HG03039 (cell line): Measurements from ENCODE around the gene NPW.
A peak's percentile ranks its signal among the peaks of the same experiment; 100 is the strongest.

Experiments used
- ATAC-seq: cut with Tn5 transposase; IDR thresholded peaks from one replicate; pipeline ENCODE4 v1.9.1; 2021; ENCODE audit warnings: mild to moderate bottlenecking, moderate library complexity; ENCODE audit not compliant: unreplicated experiment

NPW gene

DNA sequence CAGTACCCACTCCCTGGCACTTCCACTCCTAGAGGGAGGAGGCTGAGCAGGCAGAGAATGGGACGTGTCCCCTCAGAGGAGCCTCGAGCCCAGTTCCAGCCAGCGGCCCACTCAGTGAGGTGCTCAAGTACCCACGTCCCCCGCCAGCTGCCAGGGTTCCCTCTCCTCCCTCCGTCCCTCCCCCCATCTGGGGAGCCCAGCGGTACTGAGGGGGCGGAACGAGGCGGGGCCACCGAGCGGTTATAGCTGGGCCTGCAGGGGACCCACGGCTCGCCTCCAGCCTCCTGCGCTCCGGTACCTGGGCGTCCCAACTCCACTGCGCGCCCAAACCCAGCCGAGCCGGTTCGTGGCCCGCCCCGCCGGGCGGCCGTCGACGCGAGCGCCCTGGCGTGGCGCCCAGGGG lies at the start of gene NPW:
Gene NPW, plus strand, starts transcription at position 268 of the 403 bp plus-strand sequence.
- ATAC-seq, result no peak

DNA sequence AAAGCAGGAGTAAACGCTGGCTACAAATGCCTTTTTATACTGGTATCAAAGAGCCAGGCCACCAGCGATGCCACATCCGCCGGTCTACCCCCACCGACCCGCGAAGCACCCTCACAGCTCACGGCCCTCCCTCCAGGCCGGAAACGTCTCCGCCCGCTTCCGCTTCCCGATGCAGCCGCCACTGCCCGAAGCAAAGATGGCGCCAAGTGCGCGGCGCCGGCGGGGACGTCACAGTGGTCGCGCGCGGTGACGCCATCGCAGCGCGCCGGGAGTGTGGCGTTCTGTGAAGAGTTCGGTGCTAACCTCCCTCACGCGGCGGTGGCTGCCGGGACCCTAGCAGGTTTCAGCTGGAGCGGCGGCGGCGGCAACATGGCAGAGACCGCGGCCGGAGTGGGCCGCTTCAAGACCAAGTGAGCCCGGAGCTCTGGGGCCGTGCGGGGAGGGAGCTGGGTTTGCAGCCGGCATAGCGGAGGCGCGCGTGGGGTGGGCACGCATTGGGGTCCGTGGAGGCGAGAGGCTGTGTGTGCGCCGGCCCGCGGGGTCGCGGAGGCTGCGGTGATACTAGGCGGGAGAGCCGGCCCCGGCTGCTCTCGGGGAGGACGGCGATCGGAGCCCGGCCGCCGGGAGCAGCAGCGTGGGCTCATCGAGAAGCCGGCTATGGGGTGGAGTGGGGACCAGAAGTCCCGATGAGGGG lies 47.6 kb upstream of the NPW start, which contains the start of gene TBL3:
Gene TBL3, plus strand, starts transcription at position 258 of the 694 bp plus-strand sequence. Its CDS starts 112 bp downstream, at position 370.
- peak; percentile 60 for ATAC-seq

DNA sequence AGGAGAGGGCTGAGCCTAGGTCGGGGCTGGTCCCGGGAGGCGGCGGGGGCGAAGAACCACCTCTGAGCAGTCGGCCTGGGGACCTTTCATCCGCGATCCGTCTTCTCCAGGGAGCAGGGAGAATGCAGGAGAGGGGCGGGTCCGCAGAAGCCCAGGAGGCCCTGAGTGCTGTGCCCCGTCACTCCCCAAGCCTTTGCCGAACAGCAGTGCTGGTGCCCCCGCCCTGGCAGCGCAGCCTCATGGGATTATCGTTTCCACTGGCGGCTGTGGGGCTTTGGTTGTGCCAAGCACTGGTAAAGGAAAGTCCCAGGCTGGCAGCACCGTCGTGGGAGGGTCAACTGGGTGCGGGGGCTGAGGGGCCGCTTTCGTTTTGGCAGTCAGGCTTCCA lies 47.1 kb upstream of the NPW start:
- no peak for ATAC-seq

DNA sequence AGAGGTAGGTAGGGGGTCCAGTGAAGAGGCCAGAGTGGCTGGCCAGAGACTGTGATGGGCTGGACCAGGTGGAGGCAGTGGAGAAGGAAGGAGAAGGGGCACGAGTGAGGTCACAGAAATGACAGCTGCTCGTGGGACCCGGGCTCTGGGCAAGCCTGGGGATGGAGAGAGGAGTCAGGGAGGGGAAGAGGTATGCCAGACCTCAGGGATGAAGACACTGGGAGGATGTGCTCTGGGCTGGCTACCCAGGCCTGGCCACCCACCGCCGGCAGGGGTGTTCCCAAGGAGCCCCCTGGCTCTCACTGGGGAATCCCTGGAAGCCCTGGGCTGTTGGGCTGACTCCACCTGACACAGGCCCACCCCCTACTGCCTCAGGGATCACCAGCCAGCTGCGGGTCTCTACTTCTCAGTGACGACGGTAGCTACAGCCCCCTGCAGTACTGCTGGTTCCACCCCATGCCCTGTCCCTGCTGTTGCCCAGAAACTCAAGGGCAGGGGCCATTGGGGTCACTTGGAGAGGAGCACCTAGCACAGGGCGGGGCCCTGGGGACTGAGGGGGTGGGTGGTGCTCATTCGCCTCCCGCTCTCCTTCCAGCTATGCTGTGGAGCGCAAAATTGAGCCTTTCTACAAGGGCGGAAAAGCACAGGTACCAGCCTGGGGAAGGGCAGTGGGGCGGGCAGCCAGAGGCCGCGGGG lies 46.0 kb upstream of the NPW start:
- no peak for ATAC-seq

DNA sequence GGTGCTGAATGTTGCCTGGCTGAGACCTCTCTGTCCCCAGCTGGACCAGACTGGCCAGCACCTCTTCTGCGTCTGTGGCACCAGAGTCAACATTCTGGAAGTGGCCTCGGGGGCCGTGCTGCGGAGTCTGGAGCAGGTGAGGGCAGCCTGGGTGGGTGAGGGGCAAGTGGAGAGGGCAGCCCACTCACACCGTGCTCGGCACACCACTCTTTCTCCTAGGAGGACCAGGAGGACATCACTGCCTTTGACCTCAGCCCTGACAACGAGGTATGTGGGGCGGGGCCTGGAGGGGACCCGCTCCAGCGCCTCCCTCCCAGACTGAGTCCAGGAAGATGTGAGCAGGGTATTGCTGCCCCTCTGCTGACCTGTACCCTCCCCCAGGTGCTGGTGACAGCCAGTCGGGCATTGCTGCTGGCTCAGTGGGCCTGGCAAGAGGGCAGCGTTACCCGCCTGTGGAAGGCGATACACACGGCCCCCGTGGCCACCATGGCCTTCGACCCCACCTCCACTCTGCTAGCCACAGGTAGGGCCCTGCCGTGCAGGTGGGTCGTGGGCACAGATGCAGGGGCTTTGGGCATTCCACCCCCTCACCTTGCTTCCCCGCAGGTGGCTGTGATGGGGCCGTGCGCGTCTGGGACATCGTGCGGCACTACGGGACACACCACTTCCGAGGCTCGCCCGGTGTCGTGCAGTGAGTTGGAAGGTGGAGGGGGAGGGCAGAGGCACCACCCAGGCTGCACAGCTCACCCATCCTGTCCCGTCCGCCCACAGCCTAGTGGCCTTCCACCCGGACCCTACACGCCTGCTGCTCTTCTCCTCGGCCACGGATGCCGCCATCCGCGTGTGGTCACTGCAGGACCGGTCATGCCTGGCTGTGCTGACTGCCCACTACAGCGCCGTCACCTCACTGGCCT lies 45.2 kb upstream of the NPW start:
- no peak for ATAC-seq

DNA sequence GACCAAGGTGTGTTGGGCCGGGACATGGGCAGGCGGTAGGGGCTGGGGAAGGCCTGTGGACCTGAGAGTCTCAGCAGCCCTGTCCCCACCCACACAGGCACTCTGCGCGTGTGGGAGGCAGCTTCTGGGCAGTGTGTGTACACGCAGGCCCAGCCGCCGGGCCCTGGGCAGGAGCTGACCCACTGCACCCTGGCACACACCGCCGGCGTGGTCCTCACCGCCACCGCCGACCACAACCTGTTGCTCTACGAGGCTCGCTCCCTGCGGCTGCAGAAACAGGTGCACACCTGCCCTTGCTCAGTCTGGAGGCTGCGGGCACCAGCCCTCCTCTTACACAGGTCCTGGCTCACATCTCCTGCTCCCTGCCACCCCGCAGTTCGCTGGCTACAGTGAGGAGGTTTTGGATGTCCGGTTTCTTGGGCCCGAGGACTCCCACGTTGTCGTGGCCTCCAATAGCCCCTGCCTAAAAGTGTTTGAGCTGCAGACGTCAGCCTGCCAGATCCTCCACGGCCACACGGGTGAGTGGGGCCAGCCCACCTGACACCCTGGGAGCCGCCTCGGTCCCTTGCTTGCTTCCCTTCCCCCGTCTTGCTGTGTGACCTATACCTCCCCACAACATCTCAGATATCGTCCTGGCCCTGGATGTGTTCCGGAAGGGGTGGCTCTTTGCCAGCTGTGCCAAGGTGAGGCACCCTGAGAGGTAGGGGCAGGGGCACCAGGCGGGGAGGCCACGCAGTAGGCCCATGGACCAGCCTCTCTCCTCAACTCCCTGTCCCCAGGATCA lies 44.0 kb upstream of the NPW start:
- no peak for ATAC-seq

DNA sequence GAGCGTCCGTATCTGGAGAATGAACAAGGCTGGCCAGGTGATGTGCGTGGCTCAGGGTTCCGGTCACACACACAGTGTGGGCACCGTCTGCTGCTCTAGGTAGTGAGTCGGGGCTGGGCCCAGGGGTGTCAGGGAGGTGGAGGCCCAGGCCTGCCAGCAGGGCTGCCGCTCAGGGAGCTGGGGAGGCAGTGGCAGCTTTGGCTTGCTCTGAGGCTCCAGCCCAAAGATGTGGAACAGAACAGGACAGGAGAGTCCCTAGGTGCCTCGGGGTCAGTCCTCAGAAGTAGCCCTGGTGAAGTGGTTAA lies 43.4 kb upstream of the NPW start:
- ATAC-seq, result no peak

DNA sequence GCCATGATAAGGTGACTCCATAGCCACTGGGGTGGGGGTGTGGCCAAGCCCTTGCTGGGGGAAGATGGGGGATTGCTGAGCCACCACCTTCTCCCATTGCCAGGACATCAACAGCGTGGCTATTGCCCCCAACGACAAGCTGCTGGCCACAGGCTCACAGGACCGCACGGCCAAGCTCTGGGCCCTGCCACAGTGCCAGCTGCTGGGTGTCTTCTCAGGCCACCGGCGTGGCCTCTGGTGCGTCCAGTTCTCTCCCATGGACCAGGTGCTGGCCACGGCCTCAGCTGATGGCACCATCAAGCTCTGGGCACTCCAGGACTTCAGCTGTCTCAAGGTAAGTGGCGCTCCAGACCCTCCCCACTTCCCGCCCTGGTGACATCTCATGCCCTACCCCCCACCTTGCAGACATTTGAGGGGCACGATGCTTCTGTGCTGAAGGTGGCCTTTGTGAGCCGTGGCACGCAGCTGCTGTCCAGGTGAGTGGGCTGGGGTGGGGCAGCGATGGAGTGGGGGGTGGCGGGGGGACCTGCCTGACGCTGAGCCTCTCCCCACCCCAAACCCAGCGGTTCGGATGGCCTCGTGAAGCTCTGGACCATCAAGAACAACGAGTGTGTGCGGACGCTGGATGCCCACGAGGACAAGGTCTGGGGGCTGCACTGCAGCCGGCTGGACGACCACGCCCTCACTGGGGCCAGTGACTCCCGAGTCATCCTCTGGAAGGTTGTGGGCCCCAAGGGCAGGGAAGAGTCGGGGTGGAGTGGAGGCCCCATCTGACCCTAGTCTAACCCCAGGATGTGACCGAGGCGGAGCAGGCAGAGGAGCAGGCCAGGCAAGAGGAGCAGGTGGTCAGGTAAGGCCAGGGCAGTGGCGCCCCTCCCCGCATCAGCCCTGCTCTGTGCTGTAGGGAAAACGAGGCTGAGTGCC lies 42.4 kb upstream of the NPW start:
- ATAC-seq, result no peak

DNA sequence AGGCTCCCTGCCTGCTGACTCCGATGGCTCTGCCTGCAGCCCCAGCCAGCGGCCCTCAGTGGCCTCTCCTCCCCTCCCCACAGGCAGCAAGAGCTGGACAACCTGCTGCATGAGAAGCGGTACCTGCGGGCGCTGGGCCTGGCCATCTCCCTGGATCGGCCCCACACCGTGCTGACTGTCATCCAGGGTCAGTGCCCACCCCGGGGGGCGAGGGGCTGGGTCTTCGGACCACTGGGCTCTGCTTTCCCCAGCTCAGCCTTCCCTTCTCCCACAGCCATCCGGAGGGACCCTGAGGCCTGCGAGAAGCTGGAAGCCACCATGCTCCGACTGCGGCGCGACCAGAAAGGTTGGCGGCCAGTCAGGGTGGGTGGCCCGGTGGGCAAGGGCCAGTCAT lies 41.7 kb upstream of the NPW start:
- ATAC-seq, result no peak

DNA sequence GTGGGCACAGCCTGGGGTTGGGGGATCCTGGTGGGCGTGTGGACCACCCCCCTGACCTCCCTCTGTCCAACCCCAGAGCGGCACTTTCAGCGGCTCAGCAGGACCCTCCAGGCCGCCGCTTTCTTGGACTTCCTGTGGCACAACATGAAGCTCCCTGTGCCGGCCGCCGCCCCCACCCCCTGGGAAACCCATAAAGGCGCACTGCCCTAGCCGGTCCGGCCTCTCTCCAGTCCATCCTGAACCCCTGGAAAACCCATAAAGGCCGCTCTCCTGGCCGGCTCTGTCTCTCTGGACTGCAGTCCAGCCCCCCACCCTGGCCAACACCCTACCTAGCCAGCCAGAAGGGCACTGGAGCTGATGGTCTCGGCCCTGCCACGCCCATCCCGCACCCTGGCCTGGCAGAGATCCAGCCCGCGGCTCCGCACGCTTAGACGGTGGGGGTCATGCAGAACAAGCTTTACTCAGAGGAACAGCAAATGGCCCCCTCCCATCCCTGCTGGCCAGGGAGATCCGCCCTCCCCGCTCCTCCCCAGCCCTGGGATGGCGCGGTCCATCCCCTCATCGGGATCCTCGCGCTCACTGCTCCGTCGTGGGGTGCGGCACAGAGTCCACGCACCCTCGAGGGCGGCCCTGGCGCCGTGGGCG lies 41.0 kb upstream of the NPW start:
- ATAC-seq, result no peak

DNA sequence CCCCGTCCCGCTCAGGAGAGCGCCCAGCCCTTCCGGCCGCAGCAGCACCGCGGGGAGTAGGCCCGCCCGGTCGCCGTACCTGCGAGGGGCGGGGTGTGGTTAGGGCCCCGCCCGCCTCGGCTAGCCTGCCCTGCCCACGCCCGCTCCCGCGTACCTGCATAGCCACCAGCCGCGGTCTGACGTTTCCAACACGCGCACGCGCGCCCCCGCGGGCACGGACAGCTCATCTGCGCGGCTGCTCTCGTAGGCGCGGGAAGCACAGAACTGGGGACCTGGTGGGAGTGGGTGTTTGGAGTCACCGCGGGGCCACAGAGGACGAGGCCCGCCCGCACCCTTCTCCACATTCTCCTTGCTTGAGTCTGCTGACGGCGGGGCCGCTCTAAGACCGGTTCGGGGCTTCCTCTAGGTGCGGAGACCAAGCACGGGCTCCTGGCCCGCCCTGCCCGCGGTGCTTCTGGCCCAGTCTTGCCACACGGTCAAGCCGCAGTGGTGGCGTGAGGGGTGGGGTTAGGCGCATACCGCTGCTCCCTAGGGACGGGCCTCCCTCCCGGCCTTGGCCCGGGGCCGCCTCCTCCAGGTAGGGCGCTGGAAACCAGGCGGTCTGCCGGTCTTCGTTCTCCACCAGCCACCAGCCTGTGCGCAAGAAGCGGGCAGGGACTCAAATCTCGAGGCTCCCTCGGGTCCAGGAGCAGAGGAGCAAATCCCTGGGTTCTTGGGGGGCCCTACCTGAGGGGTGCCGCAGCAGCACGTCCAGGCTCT lies 40.1 kb upstream of the NPW start:
- no peak for ATAC-seq

DNA sequence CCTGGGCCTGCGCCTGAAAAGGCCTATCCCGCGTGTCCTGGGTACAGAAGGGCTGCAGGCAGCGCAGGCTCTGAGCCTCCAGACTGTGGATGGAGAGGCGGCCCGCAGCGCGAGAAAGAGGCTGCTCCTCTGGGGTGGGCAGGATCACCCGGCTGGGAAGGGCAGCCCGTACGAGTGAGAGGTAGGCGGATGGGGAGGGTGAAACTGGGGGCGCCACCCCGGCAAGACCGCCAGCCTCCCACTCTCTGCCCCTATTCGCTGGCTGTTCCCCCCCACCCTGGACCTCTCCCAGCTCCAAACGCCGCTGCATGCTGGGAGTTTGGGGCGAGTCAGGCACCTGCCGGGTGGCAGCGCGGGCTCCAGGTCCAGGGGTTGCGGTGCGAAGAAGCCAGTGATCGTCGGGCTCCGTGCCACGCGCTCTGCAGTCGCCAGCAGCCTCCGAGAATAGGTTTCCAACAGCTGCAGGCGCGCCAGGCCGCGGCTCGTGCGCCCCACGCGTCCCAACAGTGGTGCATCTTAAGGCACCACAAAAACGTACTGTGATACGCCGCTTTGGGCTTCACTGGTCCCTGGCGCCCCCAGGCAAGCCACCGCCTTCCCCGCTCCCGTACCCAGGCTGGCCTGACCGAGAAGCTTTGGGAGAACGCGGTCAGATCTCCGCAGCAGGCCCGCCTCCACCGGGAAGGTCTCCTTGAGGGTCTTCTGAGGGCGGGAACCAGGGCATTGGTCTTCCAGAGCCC lies 39.4 kb upstream of the NPW start:
- no peak for ATAC-seq

DNA sequence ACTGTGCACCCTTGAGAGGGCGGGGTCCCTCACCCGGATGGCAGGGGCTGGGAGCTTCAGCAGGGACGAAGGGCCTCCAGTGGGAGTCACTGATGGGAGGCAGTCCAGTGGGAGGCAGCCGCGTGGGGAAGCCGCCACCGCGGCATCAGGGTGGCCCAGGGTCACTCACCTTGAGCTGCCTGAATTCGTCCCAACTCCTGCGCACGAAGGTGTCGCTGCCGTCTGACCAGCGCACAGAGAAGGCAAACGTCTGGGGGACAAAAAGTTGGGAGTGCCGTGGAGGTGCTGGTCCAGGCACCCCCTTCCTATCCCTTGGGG lies 38.9 kb upstream of the NPW start:
- ATAC-seq, result no peak

DNA sequence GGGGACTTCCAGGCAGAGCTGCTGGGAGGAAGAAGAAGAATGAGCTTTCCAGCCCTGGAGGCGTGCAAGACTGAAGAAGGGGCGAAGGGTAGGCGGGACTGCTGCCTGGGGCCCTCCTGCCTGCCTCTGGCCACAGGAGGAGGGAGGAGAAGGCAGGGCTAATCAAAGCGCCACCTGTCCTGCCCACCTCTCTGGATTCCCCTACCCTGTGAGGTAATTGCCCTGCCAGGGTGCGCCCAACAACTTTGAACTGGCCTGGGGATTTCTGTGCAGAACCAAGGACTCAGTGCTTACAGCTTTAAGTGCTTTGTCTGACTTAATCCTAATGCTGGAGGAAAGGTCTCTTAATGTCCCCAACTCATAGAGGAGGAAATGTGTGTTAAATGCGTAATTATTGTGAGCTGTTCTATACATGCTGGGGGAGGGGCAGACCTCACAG lies 38.2 kb upstream of the NPW start, which contains the start of gene NOXO1:
Gene NOXO1, minus strand, starts transcription at position 72 of the 439 bp plus-strand sequence. CDS start 290 bp downstream, outside the sequence.
- ATAC-seq, result no peak

DNA sequence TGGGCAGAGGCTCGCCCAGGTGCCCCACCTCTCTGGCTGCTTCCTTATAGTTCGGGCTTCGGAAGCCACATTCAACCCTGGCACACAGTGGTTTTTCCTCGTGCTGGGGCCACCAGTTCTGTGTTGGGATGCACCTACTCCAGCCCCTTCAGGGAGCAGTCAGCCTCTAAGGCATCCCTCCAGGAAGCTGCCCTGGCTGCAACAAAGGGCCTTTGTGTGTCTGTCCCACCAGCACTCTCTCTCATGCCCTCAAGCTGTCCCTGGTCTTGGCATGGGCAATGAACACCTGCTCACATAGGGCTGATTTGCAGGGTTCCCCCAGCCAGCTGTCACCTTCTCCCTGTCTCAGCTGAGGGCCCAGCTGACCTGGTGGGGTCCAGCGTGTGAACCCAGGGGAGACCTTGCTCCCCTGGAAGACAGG lies 37.6 kb upstream of the NPW start:
- no peak for ATAC-seq

DNA sequence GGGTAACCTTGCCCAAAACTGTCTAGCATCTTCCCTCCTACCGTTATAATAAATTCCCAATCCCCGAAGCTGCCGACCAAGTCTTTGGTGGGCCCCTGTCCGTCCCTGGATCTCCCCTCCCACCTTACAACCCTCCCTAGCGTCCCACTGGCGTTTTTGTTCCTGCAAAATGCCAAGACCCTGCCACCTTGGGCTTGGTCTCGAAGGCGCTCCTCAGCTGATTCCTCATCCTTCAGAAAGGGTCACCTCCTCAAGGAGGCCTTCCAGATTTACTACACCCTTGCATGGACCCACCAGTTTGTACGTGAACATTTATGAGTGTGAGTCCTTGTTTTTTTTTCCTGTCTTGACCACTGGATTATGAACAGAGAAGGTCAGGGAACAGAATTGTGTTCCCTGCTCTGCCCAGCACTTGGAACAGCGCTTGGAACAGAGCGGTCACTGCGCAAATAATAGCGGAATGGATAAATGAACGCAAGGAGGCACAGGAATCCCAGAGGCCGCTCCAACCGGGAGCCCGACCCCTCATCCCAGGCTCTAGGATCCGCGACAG lies 36.5 kb upstream of the NPW start:
- ATAC-seq, result no peak

DNA sequence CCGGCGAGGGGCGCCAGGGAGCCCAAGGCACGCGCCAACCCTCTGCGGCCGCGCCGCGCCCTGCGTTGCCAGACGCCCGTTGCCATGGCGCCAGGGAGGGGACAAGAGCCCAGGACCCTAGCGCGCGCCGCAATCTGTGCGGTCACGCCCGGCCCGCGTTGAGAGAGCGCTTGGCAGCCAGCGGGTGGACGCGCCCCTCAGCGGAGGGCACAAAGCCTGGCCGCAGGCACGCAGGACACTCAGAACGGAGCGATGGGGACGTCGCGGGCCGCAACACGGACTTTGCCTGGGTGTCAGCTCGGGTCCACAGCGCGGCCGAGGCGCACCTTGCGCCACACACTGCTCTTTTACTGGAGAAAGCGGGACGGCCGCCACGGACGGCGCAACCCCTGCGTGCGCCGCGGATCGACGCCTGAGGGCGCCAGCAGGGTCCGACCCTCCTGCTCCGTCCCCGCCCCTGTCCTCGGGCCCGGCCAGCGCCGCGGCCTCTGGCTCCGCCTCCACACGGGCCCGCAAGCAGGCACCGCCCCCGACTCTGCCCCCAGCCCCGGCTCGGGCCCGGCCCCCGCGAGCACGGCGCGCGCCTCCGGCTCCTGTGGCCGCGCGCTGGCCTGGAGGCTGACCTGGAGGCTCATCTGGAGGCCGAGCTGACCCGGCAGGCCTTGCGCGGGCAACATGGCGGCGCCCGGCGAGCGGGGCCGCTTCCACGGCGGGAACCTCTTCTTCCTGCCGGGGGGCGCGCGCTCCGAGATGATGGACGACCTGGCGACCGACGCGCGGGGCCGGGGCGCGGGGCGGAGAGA lies 35.8 kb upstream of the NPW start, which contains the start of gene GFER:
Gene GFER, plus strand, starts transcription at position 650 of the 803 bp plus-strand sequence. Its CDS starts 26 bp downstream, at position 676.
- ATAC-seq, result peak; percentile 69
